ENCODE data around the gene PNPT1. TPM values are rescaled to one million over a fixed set of nuclear protein-coding genes. Genes with fewer than 3 reads are reported as not detected.

PNPT1 gene
- total and polyA plus RNA-seq, 2 of the 13 experiments (the other 11 are each of a cell fraction or from before 2014, with no cell fraction given) = 23.4 to 61.0 TPM

DNA sequence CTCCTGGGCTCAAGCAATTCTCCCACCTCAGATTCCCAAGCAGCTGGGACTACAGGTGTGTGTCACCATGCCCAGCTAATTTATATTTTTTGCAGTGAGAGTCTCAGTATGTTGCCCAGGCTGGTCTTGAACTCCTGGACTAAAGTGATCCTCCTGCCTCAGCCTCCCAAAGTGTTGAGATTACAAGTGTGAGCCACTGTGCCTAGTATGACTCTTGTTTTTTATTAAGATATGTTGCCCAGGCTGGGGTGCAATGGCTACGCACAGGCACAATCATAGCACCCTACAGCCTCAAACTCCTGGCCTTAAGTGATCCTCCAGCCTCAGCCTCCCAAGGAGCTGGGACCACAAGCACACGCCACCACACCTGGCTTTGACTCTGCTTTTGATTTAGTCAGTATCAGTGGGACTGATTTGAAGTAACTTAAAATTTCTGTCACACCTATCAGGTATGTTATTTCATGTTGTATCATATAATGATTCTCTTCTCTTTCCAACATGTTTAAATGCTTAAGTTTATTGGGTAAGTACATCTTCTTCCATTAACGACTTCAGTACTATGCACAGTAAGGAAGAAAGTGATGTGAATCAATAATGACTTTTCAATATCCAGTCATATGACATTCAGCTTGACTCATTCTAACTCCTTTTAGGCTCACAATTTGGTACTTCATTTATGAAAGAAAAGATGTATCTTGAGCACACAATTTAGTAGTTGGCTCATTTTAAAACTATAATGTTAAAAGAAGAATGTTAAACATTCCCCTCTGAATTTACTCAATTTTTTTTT, 82.5 kb downstream of the PNPT1 start:
- H3K27ac ChIP-seq (ENCODE audit: extremely low read length, insufficient read depth, low read length) = no peak overlapping the region
- no peaks in the 10 kb centered on the region for H3K9me3 ChIP-seq (ENCODE audit: low read length)
- intact Hi-C loops (cut with micrococcal nuclease; ENCODE audit: unreplicated experiment) (no loop called here), in situ Hi-C loops (cut with HindIII; ENCODE audit: extremely low pct_ligation_motif_present, low pct_unique_long_range_greater_than_20kb) (no loop called here)
- peaks cover 2 to 37% of the 10 kb centered on the region in 2 experiments; a peak in 4 of 5 replicates for H3K36me3 ChIP-seq (replicated peaks in 1 of 2; ENCODE audit: control insufficient read depth in 1 of 2, insufficient read depth in 2 of 2, low read length in 2 of 2)
- FAIRE-seq (no peak), DNase-seq (ENCODE audit: low spot score) (no peak), ATAC-seq (peak; percentile 17; the same call in 1 of the 3 replicates)
- H3K27me3 ChIP-seq (ENCODE audit: control insufficient read depth in 1 of 2, insufficient read depth in 2 of 2, low read length in 2 of 2) = no peaks in the 10 kb centered on the region
- H3K4me2 ChIP-seq (ENCODE audit: low read depth, low read length) = no peak overlapping the region
- peaks cover 8% of the 10 kb centered on the region; the same call in 1 of the 2 replicates for H4K20me1 ChIP-seq (ENCODE audit: insufficient read depth, low read length)
- no peak for TF ChIP-seq ZNF547 (CRISPR knock-in tag; IDR thresholded peaks at IDR 0.05)
- no peak for TF ChIP-seq MYC (CRISPR knock-in tag; IDR thresholded peaks at IDR 0.05; ENCODE audit: borderline replicate concordance)
- no peak for TF ChIP-seq RFX5 (IDR thresholded peaks at IDR 0.05; ENCODE audit: low read depth, low read length)
- peak; percentile 27; the same call in 1 of the 2 replicates for TF ChIP-seq RCOR2 (CRISPR knock-in tag; IDR thresholded peaks at IDR 0.05)
- no peak for TF ChIP-seq HOXA5 (CRISPR knock-in tag; IDR thresholded peaks at IDR 0.05)
- TF ChIP-seq, protein P1, sequence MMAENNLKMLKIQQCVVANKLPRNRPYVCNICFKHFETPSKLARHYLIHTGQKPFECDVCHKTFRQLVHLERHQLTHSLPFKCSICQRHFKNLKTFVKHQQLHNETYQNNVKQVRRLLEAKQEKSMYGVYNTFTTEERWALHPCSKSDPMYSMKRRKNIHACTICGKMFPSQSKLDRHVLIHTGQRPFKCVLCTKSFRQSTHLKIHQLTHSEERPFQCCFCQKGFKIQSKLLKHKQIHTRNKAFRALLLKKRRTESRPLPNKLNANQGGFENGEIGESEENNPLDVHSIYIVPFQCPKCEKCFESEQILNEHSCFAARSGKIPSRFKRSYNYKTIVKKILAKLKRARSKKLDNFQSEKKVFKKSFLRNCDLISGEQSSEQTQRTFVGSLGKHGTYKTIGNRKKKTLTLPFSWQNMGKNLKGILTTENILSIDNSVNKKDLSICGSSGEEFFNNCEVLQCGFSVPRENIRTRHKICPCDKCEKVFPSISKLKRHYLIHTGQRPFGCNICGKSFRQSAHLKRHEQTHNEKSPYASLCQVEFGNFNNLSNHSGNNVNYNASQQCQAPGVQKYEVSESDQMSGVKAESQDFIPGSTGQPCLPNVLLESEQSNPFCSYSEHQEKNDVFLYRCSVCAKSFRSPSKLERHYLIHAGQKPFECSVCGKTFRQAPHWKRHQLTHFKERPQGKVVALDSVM (CRISPR knock-in tag; IDR thresholded peaks at IDR 0.05) = peak; percentile 90
- no peak for TF ChIP-seq TCF12 (IDR thresholded peaks at IDR 0.05)
- no peak for TF ChIP-seq TCF12 (CRISPR knock-in tag; IDR thresholded peaks at IDR 0.05)
- TF ChIP-seq ARHGAP35 (CRISPR knock-in tag; IDR thresholded peaks at IDR 0.05; ENCODE audit: borderline replicate concordance) = no peak
- TF ChIP-seq POLR2A (IDR thresholded peaks at IDR 0.05; ENCODE audit: insufficient read depth in 1 of 2, low read depth in 2 of 2, low read length in 2 of 2) = peak; percentile 17 to 26; a peak in 1 of 4 replicates
- TF ChIP-seq ZNF383 (CRISPR knock-in tag; IDR thresholded peaks at IDR 0.05; ENCODE audit: borderline replicate concordance) = no peak
- peaks cover 64% of the 10 kb centered on the region for H3K79me2 ChIP-seq (ENCODE audit: insufficient read depth, low read length)
- POLR2A ChIA-PET = no interaction called here
- H3K9ac ChIP-seq (ENCODE audit: insufficient read depth, low read depth, low read length) = no peak overlapping the region
- CTCF ChIA-PET (ENCODE audit: low intra/inter-chr PET ratio, low total read pairs) = no interaction called here
- no TSS peak for BruUV-seq (replicated peaks)
- H2AFZ ChIP-seq (ENCODE audit: low read length) = no peak overlapping the region
- peaks cover 45% of the 10 kb centered on the region for H3K4me1 ChIP-seq (ENCODE audit: insufficient read depth, low read length)
- H3K4me3 ChIP-seq (replicated peaks in 1 of 3; ENCODE audit: insufficient read depth in 1 of 3, low read depth in 2 of 3, low read length in 3 of 3) = no peak overlapping the region
- 97% methylated on average over 3 of the region's 3 CpGs for WGBS (ENCODE audit: low lambda C conversion rate)
